Limb (tissue), 2 donors: ENCODE measurements around the gene SSC5D.
"Not testable (repeated sequence)": the region's sequence is repeated elsewhere in the genome, so short reads cannot be mapped to it uniquely, and the experiment has no call there.

Source experiments
- DNase-seq, 2 donors: peaks; one replicate each; pipeline ENCODE4 v3.0.0-alpha.2; 2016; ENCODE audit errors: extremely low spot score in 2 of 2

SSC5D gene

GRCh38 chr19:55486971-55487923 lies 989 bp upstream of the SSC5D start:
- peak; percentile 80 to 86 for DNase-seq

DNA sequence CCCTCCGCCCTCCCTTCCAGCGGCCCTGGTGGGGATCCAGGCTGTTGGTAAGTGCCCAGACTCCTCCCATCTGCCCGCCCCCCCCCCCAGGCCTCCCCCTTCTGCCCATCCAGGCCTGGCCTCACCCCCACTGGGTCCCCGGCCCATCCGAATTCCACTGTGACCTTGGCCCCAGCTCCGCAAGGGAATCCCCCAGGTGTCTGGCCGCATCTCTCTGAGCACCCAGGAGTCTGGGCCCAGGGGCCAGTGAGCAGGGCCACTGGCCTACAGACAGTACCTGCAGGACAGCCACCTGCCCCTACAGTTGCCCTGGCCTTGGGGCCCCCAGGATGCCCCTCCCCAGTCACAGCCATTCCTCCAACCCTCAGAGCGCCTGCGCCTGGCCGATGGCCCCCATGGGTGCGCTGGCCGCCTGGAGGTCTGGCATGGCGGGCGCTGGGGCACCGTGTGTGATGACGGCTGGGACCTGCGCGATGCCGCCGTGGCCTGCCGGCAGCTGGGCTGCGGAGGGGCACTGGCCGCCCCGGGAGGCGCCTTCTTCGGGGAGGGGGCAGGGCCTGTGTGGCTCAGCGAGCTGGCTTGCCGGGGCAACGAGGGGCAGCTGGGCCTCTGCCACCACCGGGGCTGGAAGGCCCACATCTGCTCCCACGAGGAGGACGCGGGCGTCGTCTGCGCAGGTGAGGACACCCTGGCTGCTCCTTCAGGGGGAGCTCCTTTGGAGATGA lies 912 bp downstream of the SSC5D start:
- no peak for DNase-seq

DNA sequence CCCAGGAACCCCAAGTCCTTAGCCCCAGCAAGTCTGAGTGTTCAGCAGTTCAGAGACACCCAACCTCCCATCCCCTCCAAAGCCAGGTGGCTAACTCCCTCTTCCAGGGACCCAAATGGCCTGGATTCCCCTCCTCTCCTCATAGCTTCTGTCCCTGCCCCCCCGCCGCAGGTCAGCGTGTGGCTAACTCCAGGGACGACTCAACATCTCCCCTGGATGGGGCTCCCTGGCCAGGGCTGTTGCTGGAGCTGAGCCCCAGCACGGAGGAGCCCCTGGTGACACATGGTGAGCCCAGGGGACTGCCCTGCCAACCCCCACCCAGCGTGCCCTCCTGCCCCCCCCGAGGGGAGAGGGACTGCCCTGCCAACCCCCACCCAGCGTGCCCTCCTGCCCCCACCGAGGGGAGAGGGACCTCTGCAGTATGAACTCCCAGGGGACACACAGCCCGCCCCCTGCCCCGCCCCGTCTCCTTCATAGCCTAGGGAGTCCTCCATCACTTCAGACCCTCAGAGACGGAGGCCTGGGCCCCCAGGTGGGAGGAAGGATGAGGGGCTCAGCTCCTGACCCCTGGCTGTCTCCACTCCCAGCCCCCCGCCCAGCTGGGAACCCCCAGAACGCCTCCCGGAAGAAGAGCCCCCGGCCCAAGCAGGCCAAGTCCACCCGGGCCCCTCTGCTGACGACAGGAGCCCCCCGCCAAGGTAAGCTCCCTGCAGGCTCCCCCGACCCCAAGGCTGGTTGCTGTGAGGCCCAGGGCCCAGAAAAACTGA lies 1.7 kb downstream of the SSC5D start:
- no peak for DNase-seq

- no peak for DNase-seq
Measured at GRCh38 chr19:55490478-55491432, 2.5 kb downstream of the SSC5D start.

- no peak for DNase-seq
Measured at GRCh38 chr19:55491546-55492360, 3.5 kb downstream of the SSC5D start.

- no peak for DNase-seq
Measured at GRCh38 chr19:55492362-55492944, 4.2 kb downstream of the SSC5D start.

GRCh38 chr19:55493052-55493644 lies 4.9 kb downstream of the SSC5D start:
- DNase-seq, result no peak

GRCh38 chr19:55493645-55494171 lies 5.5 kb downstream of the SSC5D start:
- DNase-seq, result no peak

GRCh38 chr19:55494172-55494761 lies 6.0 kb downstream of the SSC5D start:
- no peak for DNase-seq

DNA sequence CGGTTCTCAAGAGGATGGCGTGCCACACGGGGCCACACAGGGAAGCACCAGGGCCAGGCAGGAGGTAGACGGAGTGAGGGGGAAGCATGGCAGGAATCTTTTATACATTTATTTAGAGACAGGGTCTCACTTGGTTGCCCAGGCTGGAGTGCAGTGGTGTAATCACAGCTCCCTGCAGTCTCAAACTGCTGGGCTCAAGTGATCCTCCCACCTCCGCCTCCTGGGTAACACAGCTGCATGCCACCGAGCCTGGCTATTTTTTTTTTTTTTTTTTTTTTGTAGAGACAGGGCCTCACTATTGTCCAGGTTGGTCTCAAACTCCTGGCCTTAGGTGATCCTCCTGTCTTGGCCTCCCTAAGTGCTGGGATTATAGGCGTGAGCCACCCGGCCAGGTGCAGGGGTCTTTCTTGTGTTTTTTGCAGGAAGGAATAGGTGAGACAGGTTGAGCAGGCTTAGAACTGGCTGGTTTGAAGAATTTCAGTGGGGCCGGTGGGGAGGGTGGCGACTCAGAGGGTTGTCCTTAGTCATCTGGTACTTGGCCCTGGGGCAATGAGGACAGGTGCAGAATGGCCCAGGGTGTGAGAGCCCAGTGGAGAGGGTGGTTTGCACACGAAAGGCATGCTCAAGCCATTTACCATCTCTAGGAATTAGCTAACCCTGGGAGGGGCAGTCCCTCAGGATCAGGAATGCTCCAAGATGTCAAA lies 7.6 kb downstream of the SSC5D start:
- no peak for DNase-seq

DNA sequence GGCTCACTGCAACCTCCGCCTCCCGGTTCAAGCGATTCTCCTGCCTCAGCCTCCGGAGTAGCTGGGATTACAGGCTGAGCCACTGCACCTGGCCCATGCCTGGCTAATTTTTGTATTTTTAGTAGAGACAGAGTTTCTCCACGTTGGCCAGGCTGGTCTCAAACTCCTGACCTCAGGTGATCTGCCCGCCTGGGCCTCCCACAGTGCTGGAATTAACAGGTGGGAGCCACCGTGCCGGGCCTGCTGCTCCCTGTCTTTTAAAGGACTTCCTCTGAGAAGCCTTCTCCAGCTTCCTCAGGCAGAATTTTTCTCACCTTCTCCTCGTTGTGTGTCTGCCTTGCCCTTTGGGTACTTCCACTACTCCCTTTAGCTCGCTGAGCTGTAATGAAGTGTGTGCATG lies 8.6 kb downstream of the SSC5D start:
- DNase-seq, result not testable (repeated sequence)

DNA sequence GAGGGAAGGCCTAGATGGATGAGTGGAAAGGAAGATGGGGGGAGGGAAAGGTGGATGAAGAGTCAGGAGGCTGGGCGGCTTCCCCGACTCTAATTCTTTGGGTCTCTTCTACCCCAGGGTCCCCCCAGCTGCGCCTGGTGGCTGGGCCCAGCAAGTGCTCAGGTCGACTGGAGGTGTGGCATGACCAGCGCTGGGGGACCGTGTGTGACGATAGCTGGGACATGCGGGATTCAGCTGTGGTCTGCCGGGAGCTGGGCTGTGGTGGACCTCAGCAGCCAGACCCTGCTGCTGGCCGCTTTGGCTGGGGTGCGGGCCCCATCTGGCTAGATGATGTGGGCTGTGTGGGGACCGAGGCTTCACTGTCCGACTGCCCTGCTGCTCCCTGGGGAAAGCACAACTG lies 9.5 kb downstream of the SSC5D start:
- DNase-seq, result no peak

- DNase-seq, result no peak
Measured at GRCh38 chr19:55498246-55498840, 10.1 kb downstream of the SSC5D start.

DNA sequence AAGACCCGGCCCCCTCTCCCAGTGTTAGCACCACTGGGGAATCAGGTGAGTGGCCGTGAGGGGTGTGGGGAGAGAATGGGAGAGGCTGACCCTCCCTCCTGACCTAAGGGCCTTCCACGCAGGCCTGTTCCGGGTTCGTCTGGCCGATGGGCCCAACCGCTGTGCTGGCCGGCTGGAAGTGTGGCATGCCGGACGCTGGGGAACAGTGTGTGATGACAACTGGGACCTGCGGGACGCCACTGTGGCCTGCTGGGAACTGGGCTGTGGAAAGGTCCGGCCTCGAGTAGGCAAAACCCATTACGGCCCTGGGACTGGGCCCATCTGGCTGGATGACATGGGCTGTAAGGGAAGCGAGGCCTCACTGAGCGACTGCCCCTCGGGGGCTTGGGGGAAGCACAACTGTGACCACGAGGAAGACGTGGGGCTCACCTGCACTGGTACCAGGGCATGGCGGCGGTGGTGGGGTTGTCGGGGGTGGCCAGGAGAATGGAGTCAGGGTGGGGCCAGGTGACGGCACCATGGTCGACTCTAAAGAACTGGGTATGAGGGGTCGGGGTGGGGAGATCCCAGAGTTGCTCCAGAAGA lies 12.2 kb downstream of the SSC5D start:
- no peak for DNase-seq

GRCh38 chr19:55502197-55502952 lies 14.1 kb downstream of the SSC5D start:
- no peak for DNase-seq

DNA sequence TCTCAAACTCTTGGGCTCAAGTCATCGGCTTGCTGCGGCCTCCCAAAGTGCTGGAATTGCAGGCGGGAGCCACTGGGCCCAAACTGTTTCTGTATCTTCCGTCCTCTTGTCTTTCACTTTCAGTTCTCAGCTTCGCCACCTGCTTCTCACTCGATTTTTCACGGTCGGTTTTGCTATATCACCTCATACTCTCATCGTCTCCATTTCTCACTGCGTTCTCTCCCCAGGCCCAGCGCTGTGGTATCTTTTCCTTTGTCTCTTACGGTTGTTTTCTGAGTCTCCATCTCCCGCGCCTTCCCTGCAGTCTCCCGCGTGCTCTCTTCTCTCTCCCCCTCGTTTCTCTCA lies 14.9 kb downstream of the SSC5D start:
- DNase-seq, result no peak
